GM12872 (cell line): ENCODE data around the gene SF1.

ENCODE experiments used
- CTCF ChIP-seq: IDR thresholded peaks from 3 replicates; pipeline ENCODE4 v1.5.1; 2011; ENCODE audit warnings: low read depth, mild to moderate bottlenecking, low read length, moderate library complexity; ENCODE audit not compliant: insufficient read depth

Gene SF1

GRCh38 chr11:64718084-64718779, 60.1 kb downstream of the SF1 start:
- no peak for TF ChIP-seq CTCF

- TF ChIP-seq CTCF: no peak
These were observed 61.1 kb downstream of the SF1 start for GRCh38 chr11:64717268-64717578.

- TF ChIP-seq CTCF: no peak
These were observed 61.7 kb downstream of the SF1 start for GRCh38 chr11:64716473-64717267.

GRCh38 chr11:64715756-64716472, 62.4 kb downstream of the SF1 start:
- no peak for TF ChIP-seq CTCF

GRCh38 chr11:64715110-64715509, 63.2 kb downstream of the SF1 start:
- TF ChIP-seq CTCF: no peak

- no peak for TF ChIP-seq CTCF
These were observed 63.7 kb downstream of the SF1 start for GRCh38 chr11:64714666-64715065.
